Upper lobe of left lung (tissue), 6 donors: ENCODE results near the gene MAPK12. TPM values are rescaled to one million over a fixed set of nuclear protein-coding genes. Genes with fewer than 3 reads are reported as not detected.
A peak's percentile ranks its signal among the peaks of the same experiment; 100 is the strongest.

Source experiments
- ATAC-seq, 2 donors: fragments of 200-7000 bp; cut with Tn5 transposase; one replicate each; pipeline ENCODE4 v1.9.1; 2022; ENCODE audit warnings: mild to moderate bottlenecking in 2 of 2, moderate library complexity in 2 of 2; ENCODE audit not compliant: low FRiP score in 2 of 2
- DNase-seq, 2 donors: peaks; one replicate each; pipeline ENCODE4 v3.0.0-alpha.2; 2019 to 2020
- H3K27ac ChIP-seq, 4 donors: fragments of 200-600 bp; sonication (generic); one replicate each; pipeline ENCODE4 v1.5.1; 2016 to 2019
- H3K27me3 ChIP-seq, 4 donors: fragments of 200-600 bp; sonication (generic); one replicate each; pipeline ENCODE4 v1.5.1; 2017 to 2019
- H3K36me3 ChIP-seq, 4 donors: fragments of 200-600 bp; sonication (generic); one replicate each; pipeline ENCODE4 v1.5.1; 2016 to 2019
- H3K4me1 ChIP-seq, 4 donors: fragments of 200-600 bp; sonication (generic); one replicate each; pipeline ENCODE4 v1.5.1; 2018 to 2019
- H3K4me3 ChIP-seq, 4 donors: fragments of 200-600 bp; sonication (generic); one replicate each; pipeline ENCODE4 v1.5.1; 2017 to 2019; ENCODE audit warnings: mild to moderate bottlenecking in 2 of 4, moderate library complexity in 1 of 4
- H3K9me3 ChIP-seq, 4 donors: fragments of 200-600 bp; sonication (generic); one replicate each; pipeline ENCODE4 v1.5.1; 2018 to 2019
- EP300 ChIP-seq, 4 donors: sonication (generic); formaldehyde crosslinking; IDR thresholded peaks; one replicate each; pipeline ENCODE4 v1.5.1; 2017; ENCODE audit warnings: antibody characterized with exemption in 4 of 4, control low read depth in 2 of 4
- POLR2A ChIP-seq, 4 donors: fragments of 450-650 bp; IDR thresholded peaks; one replicate each; pipeline ENCODE4 v1.5.1; 2016 to 2017; ENCODE audit warnings: antibody characterized with exemption in 4 of 4, mild to moderate bottlenecking in 2 of 4
- POLR2AphosphoS5 ChIP-seq, 2 donors: sonication (generic); formaldehyde crosslinking; IDR thresholded peaks; one replicate each; pipeline ENCODE4 v1.5.1; 2017; ENCODE audit warnings: antibody characterized with exemption in 2 of 2
- WGBS, 2 donors: methylation state at CpG; one replicate each; pipeline ENCODE4 v1.1.5; 2017 to 2018; 5-methylcytosine and 5-hydroxymethylcytosine counted together
- total RNA-seq, 6 donors: library from RNA; depleted of rRNA in 4 of 6; stranded (reverse); fragments of >200 nt in 4 of 6; gene quantifications; one replicate each; pipeline versions ENCODE4 v1.1.0 to v1.2.1, GENCODE V29; 2016 to 2021
- TF ChIP-seq, protein P1 (sequence below), 6 experiments: fragments of 450-650 bp in 4 of 6; fragments of 200-600 bp in 2 of 6; sonication (generic) in 2 of 6; IDR thresholded peaks; one replicate each; pipeline ENCODE4 v1.5.1; 2016 to 2019; ENCODE audit warnings: antibody characterized with exemption in 6 of 6
- donor health status: DM: no; HTN: no; CAD: no; lungs with moderate emphysema.
- donor health status: DM: no; HTN: yes; CAD: no; lungs with severe emphysema.

The MAPK12 gene
- total RNA-seq, 6 donors from 2014 or later, result 3.1 to 19.2 (median 10.1) TPM

DNA sequence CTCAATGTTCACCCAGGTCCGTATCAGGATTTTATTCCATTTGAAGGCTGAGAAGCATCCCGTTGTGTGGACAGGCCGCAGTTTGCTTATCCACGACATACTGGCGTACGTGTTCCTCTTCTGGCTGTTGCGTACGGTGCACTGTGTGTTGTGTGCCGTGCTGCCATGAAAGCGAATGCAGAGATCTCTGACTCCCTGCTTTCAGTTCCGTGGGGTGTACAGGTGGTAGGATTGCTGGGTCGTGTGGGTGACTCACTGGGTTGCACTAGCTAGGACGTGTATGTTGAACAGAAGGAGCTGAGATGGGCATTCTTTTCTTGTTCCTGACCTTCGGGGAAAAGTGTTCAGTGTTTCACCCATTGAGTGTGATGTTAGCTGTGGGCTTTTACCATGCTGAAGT, 50.3 kb downstream of the MAPK12 start:
- Histone ChIP-seq H3K4me3 (no peak overlapping the region), H3K27me3 (no peaks in the 10 kb centered on the region), H3K27ac (no peak overlapping the region), H3K9me3 (no peaks in the 10 kb centered on the region), H3K4me1 (peaks cover 13 to 28% (median 19%) of the 10 kb centered on the region in 4 donors), H3K36me3 (peaks cover 15 to 90% (median 76%) of the 10 kb centered on the region in 4 donors)
- DNase-seq (no peak), ATAC-seq (no peak)
- 92 to 95% methylated on average over 14 of the region's 14 CpGs for WGBS, 2 donors
- TF ChIP-seq POLR2AphosphoS5 (IDR thresholded peaks at IDR 0.05) (no peak), POLR2A (IDR thresholded peaks at IDR 0.05) (no peak), EP300 (IDR thresholded peaks at IDR 0.05) (no peak)
- TF ChIP-seq, protein P1, sequence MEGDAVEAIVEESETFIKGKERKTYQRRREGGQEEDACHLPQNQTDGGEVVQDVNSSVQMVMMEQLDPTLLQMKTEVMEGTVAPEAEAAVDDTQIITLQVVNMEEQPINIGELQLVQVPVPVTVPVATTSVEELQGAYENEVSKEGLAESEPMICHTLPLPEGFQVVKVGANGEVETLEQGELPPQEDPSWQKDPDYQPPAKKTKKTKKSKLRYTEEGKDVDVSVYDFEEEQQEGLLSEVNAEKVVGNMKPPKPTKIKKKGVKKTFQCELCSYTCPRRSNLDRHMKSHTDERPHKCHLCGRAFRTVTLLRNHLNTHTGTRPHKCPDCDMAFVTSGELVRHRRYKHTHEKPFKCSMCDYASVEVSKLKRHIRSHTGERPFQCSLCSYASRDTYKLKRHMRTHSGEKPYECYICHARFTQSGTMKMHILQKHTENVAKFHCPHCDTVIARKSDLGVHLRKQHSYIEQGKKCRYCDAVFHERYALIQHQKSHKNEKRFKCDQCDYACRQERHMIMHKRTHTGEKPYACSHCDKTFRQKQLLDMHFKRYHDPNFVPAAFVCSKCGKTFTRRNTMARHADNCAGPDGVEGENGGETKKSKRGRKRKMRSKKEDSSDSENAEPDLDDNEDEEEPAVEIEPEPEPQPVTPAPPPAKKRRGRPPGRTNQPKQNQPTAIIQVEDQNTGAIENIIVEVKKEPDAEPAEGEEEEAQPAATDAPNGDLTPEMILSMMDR (IDR thresholded peaks at IDR 0.05), result no peak

DNA sequence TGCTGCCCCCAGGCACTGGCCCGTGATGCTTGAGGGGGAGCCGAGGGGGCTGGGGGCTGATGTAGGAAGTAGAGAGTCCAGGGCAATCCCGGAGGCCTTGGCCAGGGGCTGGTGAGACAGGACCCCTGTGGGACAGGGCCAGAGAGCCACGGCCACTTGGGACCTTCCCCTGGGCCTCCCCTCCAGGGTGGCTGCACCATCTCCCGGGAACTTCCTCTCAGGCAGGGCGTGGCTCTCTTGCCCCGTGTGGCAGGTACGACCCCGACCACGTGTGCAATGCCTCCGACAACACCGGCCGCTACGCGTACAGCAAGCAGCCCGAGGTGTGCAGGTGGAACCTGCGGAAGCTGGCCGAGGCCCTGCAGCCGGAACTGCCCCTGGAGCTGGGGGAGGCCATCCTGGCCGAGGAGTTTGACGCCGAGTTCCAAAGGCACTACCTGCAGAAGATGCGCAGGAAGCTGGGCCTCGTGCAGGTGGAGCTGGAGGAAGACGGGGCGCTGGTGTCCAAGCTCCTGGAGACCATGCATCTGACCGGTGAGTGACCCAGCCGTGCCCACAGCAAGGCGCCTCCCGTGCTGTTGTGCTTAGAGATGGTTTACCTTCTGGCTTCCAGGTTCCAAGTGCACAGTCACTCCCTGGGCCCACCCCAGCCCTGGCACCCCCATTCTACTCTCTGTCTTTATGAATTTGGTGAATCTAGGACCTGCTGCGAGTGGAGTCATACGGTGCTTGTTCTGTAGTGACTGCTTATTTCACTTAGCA, 50.9 kb downstream of the MAPK12 start:
- WGBS, 2 donors, result 88 to 93% methylated on average over 17 to 30 of the region's 32 CpGs

DNA sequence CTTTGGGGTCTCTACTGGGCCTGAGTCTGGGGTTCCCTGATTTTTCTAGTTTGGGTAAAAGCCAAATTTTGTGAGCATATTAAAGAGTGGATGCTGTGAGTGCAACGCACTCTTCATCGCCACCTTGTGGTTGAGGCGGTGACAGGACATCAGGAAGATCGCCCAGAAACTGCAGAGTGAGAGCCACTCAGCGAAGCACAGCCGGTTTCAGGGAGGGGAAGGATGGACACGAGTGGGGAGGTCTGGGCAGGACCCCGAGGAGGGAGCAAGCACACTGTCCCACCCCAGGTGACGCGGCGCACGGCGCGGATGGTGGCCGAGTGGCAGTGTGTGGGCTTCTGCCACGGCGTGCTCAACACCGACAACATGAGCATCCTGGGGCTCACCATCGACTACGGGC, 51.6 kb downstream of the MAPK12 start:
- TF ChIP-seq POLR2A (IDR thresholded peaks at IDR 0.05) (no peak), POLR2AphosphoS5 (IDR thresholded peaks at IDR 0.05) (no peak)
- TF ChIP-seq, protein P1 (IDR thresholded peaks at IDR 0.05), result peak; percentile 78 to 88 (median 84)
- H3K36me3 ChIP-seq, result peaks cover 8 to 78% (median 67%) of the 10 kb centered on the region in 4 donors
- DNase-seq, result peak; percentile 68 to 87
- H3K4me3 ChIP-seq, result no peak overlapping the region
- peaks cover 13 to 39% (median 19%) of the 10 kb centered on the region in 4 donors for H3K4me1 ChIP-seq
- H3K27ac ChIP-seq, result no peak overlapping the region
- peak; percentile 48 to 77 for ATAC-seq
- no peaks in the 10 kb centered on the region for H3K9me3 ChIP-seq
- H3K27me3 ChIP-seq, result no peaks in the 10 kb centered on the region
- WGBS, 2 donors, result 44 to 58% methylated on average over 11 to 20 of the region's 20 CpGs

More for the DNA sequence above, 50.9 kb downstream of the MAPK12 start:
- ATAC-seq, result no peak
- H3K4me3 ChIP-seq, result no peak overlapping the region
- H3K36me3 ChIP-seq, result peaks cover 12 to 84% (median 71%) of the 10 kb centered on the region in 4 donors
- peaks cover 13 to 32% (median 19%) of the 10 kb centered on the region in 4 donors for H3K4me1 ChIP-seq
- H3K27ac ChIP-seq, result no peak overlapping the region
- H3K27me3 ChIP-seq, result no peaks in the 10 kb centered on the region
- H3K9me3 ChIP-seq, result no peaks in the 10 kb centered on the region
- TF ChIP-seq, protein P1 (IDR thresholded peaks at IDR 0.05), result no peak
- TF ChIP-seq POLR2AphosphoS5 (IDR thresholded peaks at IDR 0.05), result no peak
- peak in 1 of 2 donors; percentile 80 for DNase-seq

DNA sequence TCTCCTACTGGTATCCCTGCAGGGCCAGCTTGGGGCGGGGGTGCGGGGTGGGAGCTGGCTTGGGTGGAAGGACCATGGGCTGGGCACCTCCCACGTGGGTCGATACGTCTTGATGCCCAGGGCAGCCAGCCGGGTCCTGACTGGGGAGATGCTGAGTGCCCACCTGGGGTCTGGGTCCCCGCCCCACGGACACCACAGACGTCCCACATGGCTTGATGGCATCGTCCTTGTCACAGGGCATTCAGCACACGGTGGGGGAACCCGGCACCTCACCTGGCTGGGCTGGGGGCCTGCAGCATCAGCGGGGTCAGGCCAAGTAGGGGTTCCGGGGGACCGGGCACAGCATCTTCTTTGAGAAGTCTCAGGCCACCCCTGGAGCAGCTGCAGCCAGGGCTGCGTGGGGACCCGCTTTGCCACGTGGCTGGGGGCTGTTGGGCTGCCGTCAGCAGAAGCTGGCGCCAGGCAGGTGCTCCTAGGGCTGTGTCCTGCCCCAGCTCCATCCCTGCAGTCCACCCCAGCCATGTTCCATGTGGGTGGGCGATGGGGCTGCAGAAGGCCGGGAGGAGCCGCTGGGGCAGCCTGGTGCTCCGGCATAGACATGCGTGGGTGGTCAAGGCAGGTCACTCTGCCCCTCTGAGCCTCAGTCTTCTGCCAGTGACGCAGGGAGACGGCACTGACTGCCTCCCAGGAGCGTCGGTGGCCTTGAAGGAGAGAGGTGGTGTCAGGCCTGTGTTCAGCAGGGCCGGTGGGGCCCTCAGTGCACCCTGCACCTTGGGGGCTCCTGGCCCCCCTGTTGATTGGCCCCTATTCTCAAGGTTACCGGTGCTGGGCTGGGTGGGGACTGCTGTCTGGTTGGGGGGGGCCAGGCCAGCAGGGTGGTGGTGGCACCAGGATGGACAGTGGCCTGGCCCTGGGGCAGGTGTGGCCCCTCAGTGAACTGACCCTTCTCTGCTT, 52.3 kb downstream of the MAPK12 start:
- WGBS, 2 donors, result 90 to 91% methylated on average over 9 to 29 of the region's 31 CpGs
- peak in 1 of 2 donors; percentile 75 for DNase-seq
- peaks cover 13 to 45% (median 19%) of the 10 kb centered on the region in 4 donors for H3K4me1 ChIP-seq
- TF ChIP-seq, protein P1 (IDR thresholded peaks at IDR 0.05), result no peak
- TF ChIP-seq POLR2A (IDR thresholded peaks at IDR 0.05) (no peak), POLR2AphosphoS5 (IDR thresholded peaks at IDR 0.05) (no peak), EP300 (IDR thresholded peaks at IDR 0.05) (no peak)
- no peak overlapping the region for H3K27ac ChIP-seq
- H3K4me3 ChIP-seq, result no peak overlapping the region
- no peaks in the 10 kb centered on the region for H3K9me3 ChIP-seq
- no peak for ATAC-seq
- peaks cover 7 to 71% (median 60%) of the 10 kb centered on the region in 4 donors for H3K36me3 ChIP-seq
- H3K27me3 ChIP-seq, result no peaks in the 10 kb centered on the region
